ENCODE measurements around the gene EPHB6.

EPHB6 gene

GRCh38 chr7:142913051-142913450 lies 58.2 kb downstream of the EPHB6 start:
- TF ChIP-seq CTCF (conservative IDR thresholded peaks at IDR 0.05; ENCODE audit: low read depth, low read length) = no peak
- H3K4me3 ChIP-seq (ENCODE audit: low read length) = no peak overlapping the region
- DNase-seq (ENCODE audit: low read depth) = no peak

- no peak for DNase-seq (ENCODE audit: low read depth)
- H3K4me3 ChIP-seq (ENCODE audit: low read length) = no peak overlapping the region
- no peak for TF ChIP-seq CTCF (conservative IDR thresholded peaks at IDR 0.05; ENCODE audit: low read depth, low read length)
Observed at GRCh38 chr7:142913566-142913965, 58.7 kb downstream of the EPHB6 start.

- DNase-seq (ENCODE audit: low read depth) = no peak
- TF ChIP-seq CTCF (conservative IDR thresholded peaks at IDR 0.05; ENCODE audit: low read depth, low read length) = no peak
- no peak overlapping the region for H3K4me3 ChIP-seq (ENCODE audit: low read length)
Observed at GRCh38 chr7:142914121-142914520, 59.2 kb downstream of the EPHB6 start.

GRCh38 chr7:142915315-142915714 lies 60.4 kb downstream of the EPHB6 start:
- TF ChIP-seq CTCF (conservative IDR thresholded peaks at IDR 0.05; ENCODE audit: low read depth, low read length) = no peak
- no peak overlapping the region for H3K4me3 ChIP-seq (ENCODE audit: low read length)
- no peak for DNase-seq (ENCODE audit: low read depth)

GRCh38 chr7:142916508-142916907 lies 61.6 kb downstream of the EPHB6 start:
- no peak for TF ChIP-seq CTCF (conservative IDR thresholded peaks at IDR 0.05; ENCODE audit: low read depth, low read length)
- H3K4me3 ChIP-seq (ENCODE audit: low read length) = no peak overlapping the region
- no peak for DNase-seq (ENCODE audit: low read depth)

- no peak overlapping the region for H3K4me3 ChIP-seq (ENCODE audit: low read length)
- no peak for TF ChIP-seq CTCF (conservative IDR thresholded peaks at IDR 0.05; ENCODE audit: low read depth, low read length)
- no peak for DNase-seq (ENCODE audit: low read depth)
Observed at GRCh38 chr7:142917447-142917846, 62.6 kb downstream of the EPHB6 start.

- TF ChIP-seq CTCF (conservative IDR thresholded peaks at IDR 0.05; ENCODE audit: low read depth, low read length) = no peak
- no peak for DNase-seq (ENCODE audit: low read depth)
Observed at GRCh38 chr7:142918901-142919300, 64.0 kb downstream of the EPHB6 start.

More at GRCh38 chr7:142918901-142919300, 64.0 kb downstream of the EPHB6 start:
- H3K4me3 ChIP-seq (ENCODE audit: low read length) = no peak overlapping the region

Measured in retinal pigment epithelial cell (primary cell).